ENCODE data around the gene HCRT.

Gene HCRT

GRCh38 chr17:42181851-42182207 is 3.4 kb downstream of the HCRT start:
- Histone ChIP-seq H4K20me1 (ENCODE audit: control insufficient read depth, insufficient read depth, low read depth, low read length) (no peaks in the 10 kb centered on the region), H3K36me3 (ENCODE audit: control insufficient read depth, low read length) (no peaks in the 10 kb centered on the region), H3F3A (ENCODE audit: control insufficient read depth, insufficient read depth) (peaks cover 8% of the 10 kb centered on the region; the same call in 1 of the 2 replicates), H3K9me3 (ENCODE audit: control insufficient read depth, insufficient read depth, low read length) (no peaks in the 10 kb centered on the region), H3K4me2 (ENCODE audit: low read length) (peak overlapping the region; percentile 75), H3K4me3 (ENCODE audit: low read length) (peak overlapping the region; percentile 70), H3K27me3 (ENCODE audit: control insufficient read depth, low read length) (peaks cover 19% of the 10 kb centered on the region), H3K4me1 (ENCODE audit: control insufficient read depth, low read length) (peaks cover 62% of the 10 kb centered on the region), H3K9me2 (replicated peaks; ENCODE audit: control insufficient read depth, low read length) (no peaks in the 10 kb centered on the region), H3K79me2 (ENCODE audit: control insufficient read depth, low read length) (no peaks in the 10 kb centered on the region), H3K27ac (ENCODE audit: low read depth, low read length) (no peak overlapping the region)
- TF ChIP-seq EZH2phosphoT487 (IDR thresholded peaks at IDR 0.05; ENCODE audit: borderline replicate concordance, low read length), result no peak

- Histone ChIP-seq H3K9me2 (replicated peaks; ENCODE audit: control insufficient read depth, low read length) (no peaks in the 10 kb centered on the region), H3F3A (ENCODE audit: control insufficient read depth, insufficient read depth) (peaks cover 8% of the 10 kb centered on the region; the same call in 1 of the 2 replicates), H3K4me3 (ENCODE audit: low read length) (peak within 1 kb of the TSS; percentile 70), H3K9me3 (ENCODE audit: control insufficient read depth, insufficient read depth, low read length) (no peaks in the 10 kb centered on the region), H3K79me2 (ENCODE audit: control insufficient read depth, low read length) (no peaks in the 10 kb centered on the region), H4K20me1 (ENCODE audit: control insufficient read depth, insufficient read depth, low read depth, low read length) (no peaks in the 10 kb centered on the region), H3K27me3 (ENCODE audit: control insufficient read depth, low read length) (peaks cover 19% of the 10 kb centered on the region), H3K4me1 (ENCODE audit: control insufficient read depth, low read length) (peaks cover 62% of the 10 kb centered on the region), H3K4me2 (ENCODE audit: low read length) (peak within 1 kb of the TSS; percentile 75), H3K27ac (ENCODE audit: low read depth, low read length) (no peak within 1 kb of the TSS), H3K36me3 (ENCODE audit: control insufficient read depth, low read length) (no peaks in the 10 kb centered on the region)
- TF ChIP-seq EZH2phosphoT487 (IDR thresholded peaks at IDR 0.05; ENCODE audit: borderline replicate concordance, low read length) (no peak), CTCF (IDR thresholded peaks at IDR 0.05; ENCODE audit: low read depth, low read length, poor library complexity, severe bottlenecking) (peak; percentile 93)
These were observed 4.1 kb downstream of the HCRT start, which contains the start of gene KCNH4 for GRCh38 chr17:42180922-42181850. Gene KCNH4 (minus strand): TSS chr17:42181142. CDS start chr17:42180945, 197 bp downstream.

- Histone ChIP-seq H3K9me3 (ENCODE audit: control insufficient read depth, insufficient read depth, low read length) (no peaks in the 10 kb centered on the region), H3K9me2 (replicated peaks; ENCODE audit: control insufficient read depth, low read length) (no peaks in the 10 kb centered on the region), H4K20me1 (ENCODE audit: control insufficient read depth, insufficient read depth, low read depth, low read length) (no peaks in the 10 kb centered on the region), H3K27ac (ENCODE audit: low read depth, low read length) (no peak overlapping the region), H3K36me3 (ENCODE audit: control insufficient read depth, low read length) (no peaks in the 10 kb centered on the region), H3K4me1 (ENCODE audit: control insufficient read depth, low read length) (peaks cover 62% of the 10 kb centered on the region), H3K4me2 (ENCODE audit: low read length) (peak overlapping the region; percentile 75), H3K4me3 (ENCODE audit: low read length) (peak overlapping the region; percentile 70), H3K79me2 (ENCODE audit: control insufficient read depth, low read length) (no peaks in the 10 kb centered on the region), H3F3A (ENCODE audit: control insufficient read depth, insufficient read depth) (peaks cover 8% of the 10 kb centered on the region; the same call in 1 of the 2 replicates), H3K27me3 (ENCODE audit: control insufficient read depth, low read length) (peaks cover 19% of the 10 kb centered on the region)
- TF ChIP-seq CTCF (IDR thresholded peaks at IDR 0.05; ENCODE audit: low read depth, low read length, poor library complexity, severe bottlenecking) (no peak), EZH2phosphoT487 (IDR thresholded peaks at IDR 0.05; ENCODE audit: borderline replicate concordance, low read length) (peak; percentile 77; the same call in 1 of the 2 replicates)
These were observed 4.8 kb downstream of the HCRT start for GRCh38 chr17:42180411-42180921.

Data from DOHH2 (cell line).